ENCODE measurements around the gene ENOX2. TPM values are rescaled to one million over a fixed set of nuclear protein-coding genes. Genes with fewer than 3 reads are reported as not detected.
"Not testable (repeated sequence)": the region's sequence is repeated elsewhere in the genome, so short reads cannot be mapped to it uniquely, and the experiment has no call there.

The ENOX2 gene
- polyA plus RNA-seq, 3 donors: 18.3 to 19.4 (median 18.8) TPM

DNA sequence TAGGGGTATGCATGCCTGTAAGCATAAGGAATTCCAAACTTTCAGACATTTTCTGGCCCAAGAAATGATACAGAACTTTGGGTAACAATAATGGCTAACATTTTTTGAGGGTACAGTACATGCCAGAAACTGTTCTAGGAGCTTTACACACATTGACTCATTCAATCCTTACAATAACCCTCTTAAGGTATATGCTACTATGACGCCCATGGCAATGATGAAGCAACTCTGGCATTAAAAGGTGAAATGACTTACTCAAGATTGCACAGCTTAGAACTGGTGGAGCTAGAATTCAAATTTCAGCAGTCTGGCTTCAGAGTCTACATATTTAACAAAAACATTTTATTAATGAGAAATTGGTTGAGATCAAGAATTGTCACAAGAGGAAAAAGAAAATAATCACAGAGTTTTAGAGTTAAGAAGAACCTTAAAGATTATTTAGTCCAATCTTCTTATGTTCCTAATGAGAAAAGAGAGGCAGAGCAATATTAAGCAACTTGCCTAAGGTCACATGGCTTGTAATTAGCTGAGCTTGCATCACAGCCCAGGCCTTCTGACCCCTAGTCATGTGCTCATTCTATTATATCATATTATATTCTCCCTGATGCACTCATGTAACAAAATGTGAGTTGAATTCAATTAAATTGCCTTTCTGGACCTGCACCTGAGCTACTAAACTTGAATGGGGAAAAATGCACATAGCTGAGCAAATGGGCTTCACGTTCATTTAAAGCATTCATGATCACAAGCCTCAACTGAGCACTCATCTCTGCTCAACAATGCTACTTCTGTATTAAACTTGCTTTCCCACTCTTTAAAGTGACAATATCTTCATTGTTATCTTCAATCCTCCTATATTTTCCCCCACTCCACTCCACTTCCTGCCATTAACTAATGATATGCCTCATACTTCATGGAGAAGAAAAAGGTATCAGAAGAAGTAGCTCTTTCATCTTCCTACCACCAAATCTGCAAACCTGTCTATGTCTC, 73.2 kb downstream of the ENOX2 start:
- DNase-seq (ENCODE audit: low read depth in 3 of 3, low spot score in 2 of 3): no peak

DNA sequence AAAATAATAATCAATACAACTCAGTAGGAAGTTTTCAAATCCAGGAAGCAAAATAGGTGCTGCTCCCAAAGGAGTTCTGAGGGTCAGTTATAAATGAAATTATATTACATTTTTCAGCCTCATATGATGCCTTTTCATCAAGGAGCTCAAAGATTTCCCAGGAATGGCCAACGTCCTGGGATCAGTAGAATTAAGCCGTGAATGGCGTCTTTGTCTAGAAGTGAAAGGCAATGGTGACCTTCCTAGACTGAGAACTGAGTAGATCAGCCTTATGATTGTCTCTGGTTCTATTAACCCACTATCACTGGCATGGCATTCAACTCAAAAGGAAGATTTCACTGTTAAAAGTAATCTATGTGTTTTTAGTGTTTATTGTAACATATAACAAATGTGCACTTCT, 74.4 kb downstream of the ENOX2 start:
- no peak for DNase-seq (ENCODE audit: low read depth in 3 of 3, low spot score in 2 of 3)

DNA sequence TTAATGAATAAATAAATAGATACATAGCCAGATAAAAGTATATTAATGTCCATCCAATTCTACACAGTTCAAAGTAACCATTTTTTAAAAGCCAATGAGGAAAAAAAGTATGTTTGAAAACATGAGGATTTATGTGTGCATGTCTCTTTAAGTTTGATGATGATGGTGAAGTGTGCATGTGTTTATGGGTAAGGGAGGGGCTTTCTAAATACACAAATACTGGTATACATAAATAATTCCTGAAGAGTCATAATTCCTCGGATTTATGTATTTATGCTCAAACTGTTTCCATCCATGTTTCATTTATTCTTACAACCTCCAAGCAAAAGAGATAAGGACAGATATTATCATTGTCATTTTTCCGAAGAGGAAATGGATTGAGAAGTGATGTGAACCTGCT, 75.4 kb downstream of the ENOX2 start:
- DNase-seq (ENCODE audit: low read depth in 3 of 3, low spot score in 2 of 3): no peak

DNA sequence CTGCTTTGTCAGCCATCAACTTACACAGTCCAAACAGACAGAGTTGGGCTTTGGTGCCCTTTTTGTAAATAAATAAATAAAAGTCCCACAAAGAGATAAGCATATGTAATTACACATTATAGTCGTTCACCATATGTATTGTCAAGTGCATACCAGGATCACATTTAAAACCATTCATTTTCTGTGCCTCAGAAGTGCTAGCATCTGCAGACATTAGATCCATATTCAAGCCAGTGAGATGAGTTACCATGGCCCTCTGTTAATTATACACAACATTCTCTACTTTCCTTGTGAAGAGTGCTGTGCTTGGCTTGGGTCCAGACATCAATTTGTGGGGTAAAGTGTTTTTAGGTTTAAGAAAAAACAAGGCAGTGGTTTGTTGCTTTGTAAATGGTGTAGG, 76.8 kb downstream of the ENOX2 start:
- DNase-seq (ENCODE audit: low read depth in 3 of 3, low spot score in 2 of 3): no peak

DNA sequence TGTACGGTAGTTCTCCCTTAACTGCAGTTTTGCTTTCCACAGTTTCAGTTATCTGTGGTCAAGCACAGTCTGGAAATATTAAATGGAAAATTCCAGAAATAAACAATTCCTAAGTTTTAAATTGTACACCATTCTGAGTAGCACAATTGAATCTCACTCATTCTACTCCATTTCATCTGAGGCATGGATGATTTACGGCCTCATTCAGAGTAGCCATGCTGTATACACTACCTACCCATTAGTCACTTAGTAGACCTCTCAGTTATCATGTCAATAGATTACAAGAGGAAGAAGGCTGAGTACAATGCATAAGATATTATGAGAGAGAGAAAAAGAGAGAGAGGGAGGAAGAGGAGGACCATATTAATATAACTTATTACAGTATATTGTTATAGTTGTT, 77.5 kb downstream of the ENOX2 start:
- DNase-seq (ENCODE audit: low read depth in 3 of 3, low spot score in 2 of 3): no peak

DNA sequence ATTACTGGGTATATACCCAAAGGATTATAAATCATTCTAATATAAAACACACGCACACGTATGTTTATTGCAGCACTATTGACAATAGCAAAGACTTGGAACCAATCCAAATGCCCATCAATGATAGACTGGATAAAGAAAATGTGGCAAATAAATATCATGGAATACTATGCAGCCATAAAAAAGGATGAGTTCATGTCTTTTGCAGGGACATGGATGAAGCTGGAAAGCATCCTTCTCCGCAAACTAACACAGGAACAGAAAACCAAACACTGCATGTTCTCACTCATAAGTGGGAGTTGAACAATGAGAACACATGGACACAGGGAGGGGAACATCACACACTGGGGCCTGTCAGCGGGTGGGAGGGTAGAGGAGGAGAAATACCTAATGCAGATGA, 83.6 kb downstream of the ENOX2 start:
- not testable (repeated sequence) for DNase-seq (ENCODE audit: low read depth in 3 of 3, low spot score in 2 of 3)

DNA sequence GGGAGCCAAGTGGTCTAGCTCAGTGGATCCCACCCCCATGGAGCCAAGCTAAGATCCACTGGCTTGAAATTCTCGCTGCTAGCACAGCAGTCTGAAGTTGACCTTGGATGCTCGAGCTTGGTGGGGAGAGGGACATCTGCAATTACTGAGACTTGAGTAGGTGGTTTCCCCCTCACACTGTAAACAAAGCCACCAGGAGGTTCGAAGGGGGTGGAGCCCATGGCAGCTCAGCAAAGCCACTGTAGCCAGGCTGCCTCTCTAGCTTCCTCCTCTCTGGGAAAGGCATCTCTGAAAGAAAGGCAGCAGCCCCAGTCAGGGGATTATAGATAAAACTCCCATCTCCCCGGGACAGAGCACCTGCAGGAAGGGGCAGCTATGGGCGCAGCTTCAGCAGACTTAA, 89.1 kb downstream of the ENOX2 start:
- not testable (repeated sequence) for DNase-seq (ENCODE audit: low read depth in 3 of 3, low spot score in 2 of 3)

DNA sequence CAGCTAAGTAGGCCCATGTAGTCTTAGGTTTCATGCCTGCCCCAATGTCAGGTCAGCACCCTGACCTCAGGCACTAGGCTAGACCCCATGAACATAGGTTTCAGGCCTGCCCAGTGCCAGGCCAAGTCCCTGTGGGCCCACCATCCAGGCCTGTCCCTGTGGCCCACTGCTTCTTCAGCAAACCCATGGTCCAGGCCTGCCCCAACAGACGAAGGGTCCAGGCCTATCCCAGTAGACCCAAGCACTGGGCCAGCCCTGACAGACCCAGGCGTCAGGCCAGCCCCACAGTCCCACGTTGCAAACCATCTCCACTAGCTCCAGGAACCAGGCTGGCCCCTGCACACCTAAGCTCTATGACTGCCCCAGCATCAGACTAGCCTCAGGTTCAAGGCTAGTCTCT, 92.4 kb downstream of the ENOX2 start:
- DNase-seq (ENCODE audit: low read depth in 3 of 3, low spot score in 2 of 3): no peak

DNA sequence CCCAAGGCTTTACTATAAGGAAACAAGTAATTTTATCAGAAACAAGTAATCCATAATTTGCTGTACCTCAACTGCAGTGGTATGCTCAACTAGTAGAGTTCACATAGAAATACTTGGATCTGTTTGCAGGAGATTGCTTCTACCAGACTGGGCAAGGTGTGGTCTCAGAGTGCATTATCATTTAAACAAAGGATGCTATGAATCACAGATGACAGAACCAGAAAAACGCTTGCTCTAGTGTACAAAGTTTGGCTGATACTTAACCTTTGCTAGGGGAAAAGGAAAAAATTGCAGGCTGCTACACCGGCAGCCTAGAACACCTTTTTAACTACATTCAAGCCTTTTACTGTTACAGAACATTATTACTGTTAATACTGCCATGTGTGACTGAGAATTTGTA, 97.1 kb downstream of the ENOX2 start:
- DNase-seq (ENCODE audit: low read depth in 3 of 3, low spot score in 2 of 3): no peak

DNA sequence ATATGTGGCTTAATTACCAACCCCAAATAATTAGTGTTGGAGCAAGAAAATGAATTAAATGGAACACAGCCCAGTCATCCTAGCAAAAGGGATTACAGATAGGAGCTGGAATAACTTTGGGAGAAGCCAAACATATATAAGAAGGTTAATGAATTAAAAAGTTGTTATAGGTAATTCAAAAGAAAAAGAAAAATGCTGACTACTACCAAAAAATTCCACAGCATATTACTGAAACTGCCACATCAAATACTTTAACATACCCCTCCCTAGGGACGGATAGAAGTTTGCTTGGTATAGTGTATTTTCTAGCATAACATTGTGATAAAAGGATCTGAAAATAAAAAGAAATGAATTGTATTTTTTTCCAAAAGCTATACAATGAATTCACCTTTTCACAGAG, 99.5 kb downstream of the ENOX2 start:
- DNase-seq (ENCODE audit: low read depth in 3 of 3, low spot score in 2 of 3): no peak

DNA sequence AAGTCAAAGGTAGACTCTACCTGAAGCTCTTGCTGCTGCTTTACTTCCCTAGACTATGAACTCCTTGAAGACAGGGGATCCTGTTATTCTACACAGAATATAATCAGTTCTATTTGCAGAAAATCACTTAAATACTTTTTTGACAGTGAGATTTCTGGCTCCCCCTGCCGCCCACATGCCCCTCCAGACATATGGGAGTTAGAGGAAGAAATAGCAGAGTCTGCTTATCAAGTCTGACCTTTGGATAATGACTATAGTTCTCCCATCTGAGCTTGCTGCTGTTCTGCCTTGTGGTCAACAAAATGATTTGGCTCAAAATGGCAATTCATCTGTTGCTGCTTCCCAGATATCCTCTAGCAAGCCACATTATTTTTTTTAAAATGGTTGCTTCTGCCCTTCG, 101.1 kb downstream of the ENOX2 start:
- DNase-seq (ENCODE audit: low read depth in 3 of 3, low spot score in 2 of 3): no peak

DNA sequence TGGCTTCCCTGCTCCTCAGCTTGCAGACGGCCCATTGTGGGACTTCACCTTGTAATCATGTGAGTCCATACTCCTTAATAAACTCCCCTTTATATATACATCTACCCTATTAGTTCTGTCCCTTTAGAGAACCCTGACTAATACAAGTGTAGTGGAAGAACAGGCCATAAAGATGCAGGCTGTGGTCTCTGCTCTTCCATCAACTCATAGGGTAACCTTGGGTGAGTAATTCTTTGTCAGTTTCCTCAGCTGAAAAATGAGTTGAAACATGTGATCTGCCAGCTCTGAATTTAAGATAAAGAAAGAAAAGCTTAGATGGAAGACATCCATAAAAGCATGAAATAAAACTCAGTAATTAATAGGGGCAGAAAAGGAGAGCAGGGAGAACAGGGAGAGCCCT, 103.6 kb downstream of the ENOX2 start:
- DNase-seq (ENCODE audit: low read depth in 3 of 3, low spot score in 2 of 3): no peak

DNA sequence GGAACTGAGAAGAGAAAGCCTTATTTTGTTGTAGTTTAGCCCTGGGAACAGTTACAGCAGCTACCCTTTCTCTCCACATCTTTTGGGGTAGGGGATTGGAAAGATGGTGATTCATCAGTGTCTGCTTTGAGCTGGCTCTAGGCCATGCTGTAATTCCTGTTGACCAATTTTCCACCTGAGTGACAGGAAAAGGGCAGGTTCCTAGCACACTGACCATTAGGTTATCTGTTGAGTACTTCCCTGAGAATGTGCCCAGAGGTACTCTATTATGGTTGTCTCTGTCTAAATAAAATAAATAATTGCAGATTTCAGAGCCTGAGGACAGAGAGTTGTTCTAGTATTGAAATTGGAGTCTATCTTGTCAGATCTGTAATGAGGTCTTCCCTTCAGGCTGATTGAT, 109.0 kb downstream of the ENOX2 start:
- no peak for DNase-seq (ENCODE audit: low read depth in 3 of 3, low spot score in 2 of 3)

DNA sequence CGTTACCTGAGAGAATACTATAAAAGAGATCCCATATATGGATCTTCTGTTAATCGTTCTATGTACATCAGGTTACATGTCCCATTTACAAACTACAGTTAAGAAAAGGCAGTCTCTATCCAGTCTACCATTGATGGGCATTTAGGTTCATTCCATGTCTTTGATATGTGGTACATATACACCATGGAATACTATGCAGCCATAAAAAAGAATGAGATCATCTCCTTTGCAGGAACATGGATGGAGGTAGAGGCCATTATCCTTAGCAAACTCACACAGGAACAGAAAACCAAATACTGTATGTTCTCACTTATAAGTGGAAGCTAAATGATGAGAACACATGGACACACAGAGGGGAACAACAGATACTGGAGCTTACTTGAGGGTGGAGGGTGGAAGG, 111.1 kb downstream of the ENOX2 start:
- DNase-seq (ENCODE audit: low read depth in 3 of 3, low spot score in 2 of 3): not testable (repeated sequence)

DNA sequence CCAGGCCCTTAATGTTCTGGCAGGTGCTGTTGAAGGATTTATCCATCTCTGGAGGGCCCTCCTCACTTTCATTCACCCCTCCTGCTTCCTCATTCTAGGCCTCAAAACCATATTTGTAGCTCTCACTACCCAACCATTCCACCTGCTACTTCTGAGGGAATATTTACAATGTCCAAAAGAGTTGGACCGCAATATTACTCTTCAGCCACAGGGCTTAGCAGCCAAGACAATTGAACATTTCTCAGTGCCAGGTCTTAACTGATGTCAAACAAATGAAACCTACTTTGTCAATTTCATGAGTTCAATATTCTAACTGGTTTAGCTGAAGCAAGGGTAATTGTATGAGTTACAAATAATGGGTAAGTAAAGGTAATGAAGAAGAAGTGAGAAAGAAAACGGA, 113.2 kb downstream of the ENOX2 start:
- DNase-seq (ENCODE audit: low read depth in 3 of 3, low spot score in 2 of 3): no peak

DNA sequence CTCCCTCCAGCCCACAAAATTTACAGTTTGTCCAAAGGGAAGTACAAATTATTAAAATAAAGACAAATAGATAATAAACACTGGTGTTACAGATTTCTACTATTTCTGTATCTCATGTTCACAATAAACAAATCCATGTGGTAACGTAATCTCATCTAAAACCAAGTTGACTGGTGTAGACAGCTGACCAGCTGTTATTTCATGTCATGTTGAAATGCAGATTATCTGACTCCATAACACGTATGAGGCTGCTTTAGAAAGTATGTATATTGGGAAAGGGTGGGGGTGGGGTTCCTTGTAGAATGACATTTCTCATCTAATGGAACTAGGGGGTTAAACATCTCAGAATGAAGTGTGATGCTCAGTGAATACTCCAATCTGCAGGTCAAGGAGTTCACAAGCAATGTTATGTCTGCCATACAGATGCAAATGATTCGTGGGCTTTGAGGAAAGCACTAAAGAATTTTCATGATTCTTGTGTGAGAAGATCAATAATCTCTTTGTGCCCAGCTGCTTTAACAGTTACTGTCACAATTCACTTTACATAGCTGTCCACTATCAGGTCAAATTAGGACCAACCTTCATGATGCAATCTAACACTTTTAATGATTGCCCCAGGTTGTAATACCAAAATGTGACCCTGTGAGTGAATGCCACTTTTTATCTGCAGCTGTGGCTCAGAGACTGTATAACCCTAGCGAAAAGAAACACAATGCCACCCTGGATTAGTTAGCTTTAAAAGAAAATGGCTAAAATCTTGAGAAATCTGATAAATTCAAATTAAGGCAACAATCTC, 114.0 kb downstream of the ENOX2 start:
- no peak for DNase-seq (ENCODE audit: low read depth in 3 of 3, low spot score in 2 of 3)

DNA sequence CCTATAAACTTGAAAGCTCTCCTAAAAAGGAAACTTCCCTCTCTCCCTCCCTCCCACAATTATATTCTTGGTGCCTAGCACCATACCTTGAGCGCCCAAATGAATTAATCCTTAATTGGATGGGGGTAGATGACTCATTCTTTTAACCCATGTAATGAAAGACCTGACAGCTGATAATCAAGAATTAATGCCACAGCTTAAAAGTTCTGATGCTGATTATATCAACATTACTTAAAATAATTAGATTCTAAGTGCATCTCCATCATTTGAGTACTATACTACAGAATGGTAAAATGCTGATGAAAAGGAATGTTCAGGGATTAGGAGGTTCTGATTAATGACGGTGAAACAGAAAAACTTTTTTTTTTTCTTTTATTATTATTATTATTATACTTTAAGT, 117.0 kb downstream of the ENOX2 start:
- no peak for DNase-seq (ENCODE audit: low read depth in 3 of 3, low spot score in 2 of 3)

DNA sequence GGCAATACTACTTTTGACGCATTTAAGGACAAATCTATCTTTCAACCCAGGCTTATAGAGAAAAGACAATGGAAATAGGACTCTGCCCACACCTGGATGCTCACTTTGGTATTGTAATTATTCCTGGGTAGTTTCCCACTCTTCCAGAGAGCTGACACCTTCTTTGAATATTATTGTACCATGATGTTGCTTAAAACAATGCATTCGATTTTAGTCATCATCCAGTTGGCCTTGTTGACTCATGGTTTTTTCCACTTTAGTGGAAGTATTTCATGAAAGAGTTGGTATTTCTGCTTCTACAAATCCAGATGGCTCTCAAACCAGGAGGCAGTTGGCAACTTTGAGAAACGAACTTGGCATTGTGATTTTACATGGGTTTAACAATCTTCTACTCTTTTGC, 124.2 kb downstream of the ENOX2 start:
- DNase-seq (ENCODE audit: low read depth in 3 of 3, low spot score in 2 of 3): no peak

DNA sequence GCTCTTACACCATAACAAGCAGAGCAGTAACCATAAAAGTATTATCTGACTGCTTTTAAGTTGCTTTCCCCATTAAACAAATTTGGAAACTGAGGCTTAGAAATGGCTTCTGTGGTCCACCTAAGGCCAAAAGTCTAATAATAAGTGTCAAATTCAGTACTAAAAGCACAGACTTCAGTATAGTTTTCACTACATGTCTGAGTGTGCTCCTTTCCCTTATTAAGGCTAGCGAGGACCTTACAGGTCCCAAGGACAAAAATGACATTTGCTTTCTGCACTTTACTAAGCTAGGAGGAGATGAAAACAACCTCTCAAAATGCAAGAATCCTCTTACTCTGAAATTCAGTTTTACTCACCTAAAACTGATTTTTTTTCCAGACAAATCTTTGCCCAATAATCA, 127.2 kb downstream of the ENOX2 start:
- no peak for DNase-seq (ENCODE audit: low read depth in 3 of 3, low spot score in 2 of 3)

DNA sequence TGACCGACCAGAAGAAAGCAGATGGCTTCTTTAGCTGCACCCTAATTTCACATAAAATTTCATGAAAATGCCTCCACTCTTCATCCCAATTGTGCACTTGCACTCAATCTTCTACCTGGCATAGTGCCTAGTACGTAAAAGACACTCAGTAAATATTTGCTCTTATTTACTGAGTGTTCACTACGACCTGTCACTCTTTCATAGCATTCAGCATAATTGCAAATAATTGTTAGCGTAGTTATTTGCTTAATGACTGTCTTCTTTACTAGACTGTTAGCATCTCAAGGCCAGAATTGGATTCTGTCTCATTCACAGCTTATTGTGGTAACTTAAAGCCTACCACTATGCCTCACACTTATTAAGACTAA, 130.2 kb downstream of the ENOX2 start:
- DNase-seq (ENCODE audit: low read depth in 3 of 3, low spot score in 2 of 3): no peak

DNA sequence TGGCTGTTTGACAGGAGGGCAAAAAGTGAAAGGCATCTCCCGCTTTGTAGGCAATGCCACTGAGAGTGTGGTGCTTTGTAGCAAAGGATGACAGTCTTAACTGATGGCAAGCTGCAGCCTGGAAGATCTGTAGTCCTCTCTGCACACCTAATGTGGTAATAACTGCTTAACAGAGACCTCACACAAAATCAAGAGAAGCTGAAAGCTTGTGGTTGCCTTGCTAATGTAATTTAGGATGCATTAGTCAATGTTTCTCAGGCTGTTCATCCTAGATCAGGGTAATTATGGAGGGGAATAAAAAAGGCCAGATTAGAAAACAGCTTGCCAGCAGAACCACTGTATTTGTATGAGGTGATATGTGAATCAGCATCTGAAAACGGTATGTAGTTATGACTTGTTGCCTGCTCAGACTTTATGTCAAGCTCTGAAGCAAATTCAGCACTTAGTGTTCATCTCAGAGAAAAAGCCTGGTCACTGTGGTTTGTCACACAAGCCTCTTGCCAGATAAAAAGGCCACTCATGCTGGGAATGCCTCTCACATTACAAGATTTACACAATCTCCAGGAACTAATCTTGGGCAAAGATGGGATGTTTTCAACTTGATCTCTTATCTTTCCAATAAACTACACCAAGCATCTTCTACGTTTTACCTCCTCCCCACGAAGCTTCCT, 130.8 kb downstream of the ENOX2 start:
- DNase-seq (ENCODE audit: low read depth in 3 of 3, low spot score in 2 of 3): no peak

Measured in right renal cortex interstitium (tissue), 3 donors.